Fibroblast of pulmonary artery (primary cell): ENCODE measurements around the gene RAX2.

ENCODE experiments used
- DNase-seq: peaks from one replicate; pipeline ENCODE4 v3.0.0-alpha.2; 2010; ENCODE audit warnings: low read depth
- H3K4me3 ChIP-seq: replicated peaks from 2 replicates; pipeline ENCODE4 v1.5.1; 2011; ENCODE audit warnings: low read depth, mild to moderate bottlenecking, control low read depth, low read length, moderate library complexity
- CTCF ChIP-seq: IDR thresholded peaks from 2 replicates; pipeline ENCODE4 v1.5.1; 2011; ENCODE audit warnings: mild to moderate bottlenecking, control low read depth, low read length, inconsistent platforms; ENCODE audit errors: missing control alignments

RAX2 gene

GRCh38 chr19:3814648-3815047, 42.6 kb upstream of the RAX2 start:
- DNase-seq = no peak
- TF ChIP-seq CTCF = no peak
- no peak overlapping the region for H3K4me3 ChIP-seq

DNA sequence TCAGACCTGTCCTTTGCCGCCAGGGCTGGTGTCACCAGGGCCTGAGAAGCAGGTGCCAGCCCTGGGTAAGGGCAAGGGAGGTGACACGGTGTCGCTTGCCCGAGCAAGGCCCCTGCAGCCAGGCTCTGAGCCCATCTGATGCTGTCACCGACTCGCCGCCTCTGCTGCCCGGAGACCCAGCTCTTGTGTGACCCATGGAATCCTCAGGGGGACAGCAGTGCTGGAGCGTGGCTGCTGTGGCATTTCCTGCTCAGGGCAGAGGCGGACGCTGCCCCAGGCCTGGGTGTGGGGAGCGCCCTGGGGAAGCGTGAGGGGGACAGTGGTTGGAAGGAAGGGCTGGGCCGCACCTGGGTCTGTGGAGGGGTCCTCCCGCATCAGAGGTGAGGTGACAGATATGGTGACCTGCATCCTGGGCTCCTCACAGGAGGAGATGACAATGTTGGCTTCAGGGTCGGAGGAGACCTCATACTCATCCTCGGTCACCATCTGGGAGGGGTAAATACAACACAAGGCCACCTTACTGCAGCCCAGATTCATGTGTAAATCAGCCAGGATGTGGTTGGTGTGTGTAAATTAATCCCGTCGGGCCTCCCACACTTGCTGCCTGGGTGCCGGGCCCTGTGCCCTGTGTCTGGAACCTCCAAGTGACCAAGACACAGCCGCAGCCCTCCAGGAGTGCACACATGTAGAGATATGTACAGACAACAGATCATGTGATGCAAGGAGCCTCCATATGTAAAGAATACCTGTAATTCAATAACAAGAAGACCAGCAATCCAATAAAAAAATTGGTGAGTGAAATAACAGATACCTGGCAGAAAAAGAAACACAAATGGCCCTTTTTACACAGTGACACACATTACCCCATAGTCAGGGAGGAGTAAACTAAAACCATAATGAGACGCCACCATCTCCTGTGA, 41.7 kb upstream of the RAX2 start:
- no peak for DNase-seq
- no peak for TF ChIP-seq CTCF

DNA sequence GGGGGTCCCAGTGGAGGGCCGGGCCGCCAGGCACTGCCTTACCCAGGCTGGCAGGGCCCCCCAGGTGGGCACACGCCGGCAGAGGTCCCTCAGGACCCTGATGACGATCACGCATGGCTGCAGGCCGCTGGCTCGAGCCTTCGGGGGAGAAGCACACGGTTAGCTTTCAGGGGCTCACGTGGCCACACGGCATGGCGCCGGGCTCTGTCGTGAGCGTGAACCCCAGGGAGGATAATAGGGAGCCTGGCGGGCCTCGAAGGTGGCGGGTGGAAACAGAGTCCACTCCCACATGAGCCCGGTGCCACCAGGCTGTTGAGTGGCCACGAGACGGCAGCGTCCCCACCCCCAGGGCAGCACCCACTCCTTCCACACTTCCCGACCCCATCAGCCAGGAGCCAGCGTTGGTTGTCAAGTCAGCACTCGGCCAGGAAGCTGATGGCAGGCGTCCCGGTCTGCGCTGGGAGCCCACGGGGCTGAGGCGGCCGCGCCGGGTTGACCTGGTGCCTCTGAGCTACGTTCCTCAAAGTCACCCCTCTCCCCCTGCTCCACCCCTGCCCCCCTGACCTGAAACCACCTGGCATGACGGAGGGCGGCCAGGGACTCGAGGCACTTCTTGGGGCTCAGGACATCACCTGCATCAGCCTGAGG, 38.8 kb upstream of the RAX2 start:
- no peak for DNase-seq
- no peak overlapping the region for H3K4me3 ChIP-seq
- TF ChIP-seq CTCF = no peak

More for the DNA sequence above, 41.7 kb upstream of the RAX2 start:
- no peak overlapping the region for H3K4me3 ChIP-seq

GRCh38 chr19:3809881-3810707, 38.1 kb upstream of the RAX2 start:
- no peak for DNase-seq

DNA sequence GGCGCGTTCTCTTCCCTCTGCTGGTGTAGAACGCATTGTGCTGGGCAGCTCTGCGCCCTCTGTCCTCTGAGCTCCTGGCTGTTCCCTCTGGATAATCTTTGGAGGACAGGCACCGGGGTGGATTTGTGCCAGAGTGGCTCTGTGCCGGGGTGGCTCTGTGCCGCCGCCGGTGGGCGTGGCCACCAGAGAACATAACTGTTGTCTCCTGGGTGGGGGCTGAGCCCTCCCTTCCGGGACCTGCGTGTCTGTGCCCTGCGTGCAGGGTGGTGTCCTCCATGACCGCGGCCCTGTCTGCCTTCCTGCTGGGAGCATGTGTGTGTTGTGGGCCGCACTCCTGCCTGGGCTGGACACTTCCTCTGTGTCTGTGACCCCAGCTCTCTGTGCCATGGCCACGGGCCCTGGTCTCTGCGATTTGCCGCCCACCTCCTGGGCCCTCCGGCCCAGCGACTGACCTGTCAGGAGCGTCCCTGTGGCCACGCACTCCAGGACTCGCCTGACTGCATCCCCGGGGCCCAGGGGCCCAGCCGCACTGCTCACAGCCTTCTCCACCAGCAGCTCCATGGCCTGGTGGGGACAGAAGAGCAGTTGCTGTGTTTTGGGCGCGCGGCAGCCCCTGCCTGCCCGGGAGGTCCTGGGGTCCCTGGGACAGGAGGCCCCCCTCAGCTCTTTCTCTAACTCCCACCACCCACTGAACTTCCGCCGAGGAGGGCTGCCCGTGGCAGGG, 36.6 kb upstream of the RAX2 start:
- TF ChIP-seq CTCF = no peak
- no peak for DNase-seq
- H3K4me3 ChIP-seq = no peak overlapping the region

More at GRCh38 chr19:3809881-3810707, 38.1 kb upstream of the RAX2 start:
- H3K4me3 ChIP-seq = no peak overlapping the region
- TF ChIP-seq CTCF = no peak

- DNase-seq = no peak
- no peak overlapping the region for H3K4me3 ChIP-seq
- TF ChIP-seq CTCF = no peak
Observed at GRCh38 chr19:3807574-3808354, 35.7 kb upstream of the RAX2 start.
